HG02759 (cell line): ENCODE results near the gene ATXN7L1.
A peak's percentile ranks its signal among the peaks of the same experiment; 100 is the strongest.
"Not testable (repeated sequence)": the region's sequence is repeated elsewhere in the genome, so short reads cannot be mapped to it uniquely, and the experiment has no call there.

Experiments
- ATAC-seq: cut with Tn5 transposase; IDR thresholded peaks from one replicate; pipeline ENCODE4 v1.9.1; 2021; ENCODE audit warnings: mild to moderate bottlenecking, moderate library complexity; ENCODE audit not compliant: unreplicated experiment

Gene ATXN7L1

DNA sequence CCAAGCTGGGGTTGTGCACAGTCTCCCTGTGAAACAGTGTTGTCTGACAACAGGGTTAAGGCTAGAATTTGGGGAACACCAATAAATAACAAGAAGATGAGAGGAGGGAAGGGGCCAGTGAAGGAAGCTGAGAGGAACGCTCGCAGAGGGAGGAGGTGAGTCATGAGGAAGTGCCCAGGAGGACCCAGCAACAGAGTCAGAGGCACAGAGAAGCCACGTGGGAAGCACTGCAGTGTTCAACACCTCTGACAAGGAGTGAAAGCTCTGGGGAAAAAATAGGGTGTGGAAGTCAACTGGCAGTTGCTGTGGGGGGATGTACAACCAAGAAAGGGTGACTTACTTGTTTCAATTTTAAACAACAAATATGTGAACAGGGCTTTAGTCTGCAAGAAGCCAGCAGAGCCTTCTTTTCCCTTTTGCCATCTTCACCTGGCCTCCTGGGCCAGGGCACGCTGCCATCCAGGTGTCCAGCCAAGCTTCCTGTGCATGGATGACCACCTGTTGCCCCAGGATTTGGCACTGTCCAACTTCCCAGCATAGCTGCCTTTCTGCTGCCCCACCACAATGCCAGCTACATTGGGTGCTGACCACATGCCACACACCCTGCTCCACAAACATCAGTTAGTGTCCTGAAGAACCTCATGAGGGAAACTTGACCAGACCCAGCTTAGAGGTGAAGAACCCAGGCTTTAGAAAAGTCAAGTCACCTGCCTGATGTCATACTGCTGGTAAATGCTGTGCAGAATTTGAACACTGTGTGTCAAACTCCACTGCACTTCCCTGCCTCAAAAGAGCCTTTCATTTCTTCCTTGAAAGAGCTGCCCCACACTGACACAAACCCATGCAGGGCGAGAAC lies 69.6 kb downstream of the ATXN7L1 start:
- ATAC-seq: peak; percentile 41

GRCh38 chr7:105805447-105806019 lies 70.9 kb downstream of the ATXN7L1 start:
- ATAC-seq: no peak

DNA sequence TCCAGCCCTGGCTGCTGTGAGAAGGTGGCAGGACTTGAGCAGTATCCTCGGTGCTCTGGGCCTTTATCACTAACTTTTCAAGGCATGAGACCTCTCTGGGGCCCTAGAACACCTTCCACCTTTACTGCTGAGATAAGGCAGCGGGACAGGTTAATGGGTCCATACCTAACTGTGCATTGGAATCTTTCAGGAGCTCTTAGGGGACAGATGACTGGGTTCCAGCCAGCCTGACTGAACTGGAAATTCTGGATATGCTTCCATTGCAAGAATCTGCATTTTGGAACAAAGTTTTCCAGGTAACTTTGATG lies 73.0 kb downstream of the ATXN7L1 start:
- ATAC-seq: no peak

- no peak for ATAC-seq
Measured at GRCh38 chr7:105802604-105803428, 73.6 kb downstream of the ATXN7L1 start.

GRCh38 chr7:105800849-105801534 lies 75.4 kb downstream of the ATXN7L1 start:
- ATAC-seq: no peak

DNA sequence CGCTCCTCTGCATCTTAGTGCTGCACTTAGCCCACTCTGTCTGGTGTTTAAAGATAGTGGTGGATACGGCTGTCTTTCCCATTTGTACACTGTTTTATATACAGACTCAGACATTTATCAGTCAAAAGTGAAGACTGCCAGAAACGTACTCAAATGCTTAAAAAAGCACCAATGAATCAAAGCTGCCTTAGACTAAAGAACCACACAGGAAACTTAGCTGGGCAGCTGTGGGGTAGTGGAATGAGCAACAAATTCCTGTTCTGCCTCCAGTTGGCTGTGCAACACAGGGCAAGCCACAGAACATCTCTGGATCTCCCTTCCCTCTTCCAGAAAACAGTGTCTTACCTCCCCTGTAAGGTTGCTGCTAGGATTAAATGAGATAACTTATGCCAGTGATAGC lies 76.0 kb downstream of the ATXN7L1 start:
- ATAC-seq: peak; percentile 81

GRCh38 chr7:105799677-105800076 lies 76.7 kb downstream of the ATXN7L1 start:
- ATAC-seq: no peak

DNA sequence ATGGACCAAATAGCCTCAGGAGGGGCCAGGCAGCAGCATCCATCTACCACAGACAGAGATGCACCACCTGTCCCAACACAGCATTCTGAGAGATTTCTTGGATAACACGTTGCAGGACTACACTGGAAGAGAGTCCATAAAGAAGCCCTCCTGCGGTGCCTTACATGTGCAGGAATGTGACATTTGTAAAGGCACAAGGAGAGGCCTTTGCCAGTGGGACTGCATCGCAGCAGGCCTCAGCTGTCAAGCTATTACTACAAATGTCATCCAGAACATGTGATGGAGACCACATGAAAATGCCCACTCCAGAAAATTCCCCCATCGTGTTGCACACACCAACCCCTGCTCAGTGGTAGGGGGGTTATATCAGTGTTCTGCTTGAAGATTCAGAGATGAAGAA lies 77.4 kb downstream of the ATXN7L1 start:
- no peak for ATAC-seq

- no peak for ATAC-seq
Measured at GRCh38 chr7:105797652-105798051, 78.7 kb downstream of the ATXN7L1 start.

DNA sequence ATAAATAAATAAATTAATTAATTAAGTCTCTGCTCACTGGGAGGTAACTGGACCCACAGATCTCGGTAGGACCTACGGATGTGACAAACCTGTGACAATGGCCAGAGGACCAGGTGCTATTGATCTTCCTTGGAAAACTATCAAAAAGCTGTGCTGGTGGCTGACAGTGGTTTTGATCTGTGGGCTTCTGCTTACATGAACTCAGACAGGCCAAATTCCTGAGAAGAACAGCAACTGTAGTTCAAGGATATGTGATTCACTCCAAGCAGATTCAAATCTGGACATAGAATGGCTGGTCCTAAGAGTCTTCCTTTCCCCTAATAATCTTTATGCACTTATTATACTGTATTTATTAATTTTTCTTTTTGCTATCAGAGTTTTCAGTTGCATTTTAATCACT lies 80.0 kb downstream of the ATXN7L1 start:
- no peak for ATAC-seq

DNA sequence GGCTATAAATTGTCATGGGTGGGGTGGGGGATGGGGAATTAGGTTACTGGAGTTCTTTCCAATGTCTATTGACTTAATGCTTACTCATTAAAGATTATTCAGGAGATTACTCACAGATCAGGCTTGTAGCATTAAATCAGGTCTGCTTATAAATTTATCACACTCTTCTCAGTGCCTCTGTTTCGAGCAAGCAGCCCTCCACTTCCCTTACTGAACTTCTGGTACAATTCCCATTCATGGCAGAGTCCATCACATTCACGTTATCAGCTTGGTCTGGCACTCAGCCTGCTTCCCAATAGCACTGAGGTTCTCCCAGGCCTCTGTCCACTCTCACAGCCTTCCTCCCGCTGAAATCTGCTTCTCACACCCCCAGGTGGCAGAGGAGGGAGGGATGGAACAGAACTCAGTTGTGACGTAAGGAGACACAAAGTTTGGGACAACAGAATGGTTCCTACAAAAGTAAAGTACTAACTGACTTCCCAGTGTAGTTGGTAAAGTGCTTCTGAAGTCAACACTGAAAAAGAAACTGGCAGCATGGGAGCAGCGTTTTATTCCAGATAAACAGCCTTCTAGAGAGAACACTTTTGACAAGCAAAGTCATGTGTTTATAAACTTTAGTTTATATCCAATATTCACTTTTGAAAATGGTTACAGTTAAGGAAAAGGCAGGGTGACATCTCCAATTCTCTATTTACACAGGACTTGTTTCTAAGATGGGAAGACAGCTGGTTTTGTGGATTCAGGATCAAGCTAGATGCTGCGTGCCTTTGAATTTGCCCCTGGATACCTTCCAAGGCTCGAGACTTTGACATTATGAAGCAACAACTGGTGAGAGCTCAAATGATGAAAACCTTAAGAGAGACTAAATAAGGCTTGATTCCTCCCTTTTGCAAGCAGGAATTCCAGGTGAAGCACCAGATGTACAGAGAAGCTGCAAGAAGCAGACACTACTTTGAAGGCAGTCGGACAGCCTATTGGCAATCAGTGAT lies 81.4 kb downstream of the ATXN7L1 start:
- no peak for ATAC-seq

- ATAC-seq: no peak
Measured at GRCh38 chr7:105792488-105793370, 83.7 kb downstream of the ATXN7L1 start.

- ATAC-seq: no peak
Measured at GRCh38 chr7:105791926-105792325, 84.5 kb downstream of the ATXN7L1 start.

DNA sequence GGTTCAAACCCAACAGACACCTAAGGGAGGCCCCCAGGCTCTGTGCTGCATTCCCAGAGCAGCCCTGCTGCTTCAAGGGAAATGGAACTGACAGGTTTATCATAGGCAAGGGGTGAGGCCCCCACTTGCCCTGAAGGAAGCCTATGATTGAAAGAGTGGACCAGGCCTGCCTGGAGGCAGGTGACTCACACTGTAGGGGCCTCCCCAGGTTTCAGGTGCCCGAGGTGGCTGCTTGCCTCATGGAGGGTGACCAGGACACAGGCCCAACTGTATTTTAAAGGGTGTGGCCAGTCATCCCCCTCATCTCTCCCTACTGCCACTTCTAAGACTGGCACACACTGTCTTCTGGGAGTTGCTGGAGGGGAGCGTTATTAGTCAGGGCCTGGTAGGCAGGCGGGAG lies 85.4 kb downstream of the ATXN7L1 start:
- ATAC-seq: no peak

DNA sequence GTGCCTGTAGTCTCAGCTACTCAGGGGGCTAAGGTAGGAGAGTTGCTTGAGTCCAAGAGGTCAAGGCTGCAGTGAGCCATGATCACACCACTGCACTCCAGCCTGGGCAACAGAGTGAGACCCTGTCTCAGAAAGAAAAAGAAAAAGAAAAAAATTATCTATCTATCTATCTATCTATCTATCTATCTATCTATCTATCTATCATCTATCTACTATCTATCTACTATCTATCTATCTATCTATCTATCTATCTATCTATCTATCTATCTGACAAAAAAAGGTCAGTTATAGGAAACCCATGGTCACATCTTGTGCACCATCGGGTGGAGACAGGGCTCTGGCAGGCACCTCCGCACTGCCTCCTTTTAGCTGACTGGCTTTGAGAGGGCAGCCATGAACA lies 85.9 kb downstream of the ATXN7L1 start:
- not testable (repeated sequence) for ATAC-seq

DNA sequence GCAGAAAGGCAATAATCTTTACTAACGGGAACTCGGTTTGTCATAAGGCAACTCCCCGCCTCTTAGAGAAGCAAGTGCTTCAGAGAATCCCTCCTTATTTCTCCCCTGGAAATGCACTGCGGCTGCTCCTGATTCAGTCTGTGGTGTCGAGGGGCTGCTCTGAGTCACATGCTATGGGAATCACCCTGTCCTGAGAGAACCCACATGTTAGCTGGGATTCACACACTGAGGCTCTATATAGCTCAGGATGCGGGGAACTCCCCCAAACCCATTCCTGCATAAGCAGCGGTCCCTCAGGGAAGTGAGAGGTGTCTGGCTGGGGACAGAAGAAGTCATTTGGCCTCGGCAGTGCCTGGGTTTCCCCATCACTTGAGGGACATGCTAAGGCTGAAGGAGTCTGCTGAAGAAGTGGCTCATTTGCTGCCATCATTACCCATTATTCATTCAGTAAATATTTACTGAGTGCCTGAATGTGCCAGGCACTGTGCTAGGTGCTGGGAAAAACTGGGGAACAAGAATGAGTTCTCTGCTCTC lies 87.5 kb downstream of the ATXN7L1 start:
- no peak for ATAC-seq

- ATAC-seq: no peak
Measured at GRCh38 chr7:105788356-105788755, 88.0 kb downstream of the ATXN7L1 start.

DNA sequence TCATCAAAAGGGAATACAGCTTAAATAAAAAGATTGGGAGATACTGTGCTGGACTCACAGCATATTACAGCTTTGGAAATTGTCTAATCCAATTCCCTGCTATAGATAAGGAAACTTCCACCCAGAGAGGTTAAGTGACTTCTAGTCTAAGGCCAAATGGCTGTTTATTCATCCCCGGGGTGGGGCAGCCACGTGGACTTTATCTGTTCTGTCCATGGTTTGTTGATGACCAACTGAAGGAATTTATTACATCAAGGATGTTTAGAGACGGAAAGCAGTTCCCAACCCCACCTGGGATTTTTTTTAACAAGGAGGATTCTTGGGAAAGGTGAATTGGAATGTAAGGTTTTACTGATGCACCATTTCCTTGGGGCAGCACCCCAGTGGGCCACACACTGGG lies 88.6 kb downstream of the ATXN7L1 start:
- ATAC-seq: no peak
